Bronchial epithelial cell (primary cell): ENCODE measurements around the gene PCCA. TPM values are rescaled to one million over a fixed set of nuclear protein-coding genes. Genes with fewer than 3 reads are reported as not detected.

Source experiments
- DNase-seq: peaks from one replicate; pipeline ENCODE4 v3.0.0-alpha.2; 2010; ENCODE audit warnings: low read depth
- FAIRE-seq: peaks from 2 replicates; lab custom pipeline; 2011; peaks lifted over from hg19 to GRCh38; lab: Jason Lieb, UNC
- H3K27me3 ChIP-seq: 2 replicates; pipeline ENCODE4 v1.5.1; 2011; ENCODE audit warnings: low read length; ENCODE audit not compliant: control insufficient read depth, insufficient read depth
- H3K36me3 ChIP-seq: 2 replicates; pipeline ENCODE4 v1.5.1; 2011; ENCODE audit warnings: low read length; ENCODE audit not compliant: control insufficient read depth, insufficient read depth
- H3K4me3 ChIP-seq: 2 replicates; pipeline ENCODE4 v1.5.1; 2011; ENCODE audit warnings: mild to moderate bottlenecking, low read depth, low read length, control low read depth
- CTCF ChIP-seq: IDR thresholded peaks from 2 replicates; pipeline ENCODE4 v1.5.1; 2011; ENCODE audit warnings: mild to moderate bottlenecking, moderate library complexity, low read length, control low read depth, inconsistent platforms; ENCODE audit not compliant: insufficient read depth, severe bottlenecking
- total RNA-seq: library from RNA; depleted of rRNA; stranded (reverse); fragments of >200 nt; gene quantifications from 2 replicates; pipeline ENCODE4 v1.2.1, GENCODE V29; 2014

The PCCA gene
- total RNA-seq, 1 donor from 2014 or later = 27.1 TPM

GRCh38 chr13:100298691-100299090 lies 209.8 kb downstream of the PCCA start:
- H3K27me3 ChIP-seq = no peaks in the 10 kb centered on the region
- H3K4me3 ChIP-seq = no peak overlapping the region
- no peak for TF ChIP-seq CTCF
- no peaks in the 10 kb centered on the region for H3K36me3 ChIP-seq
- no peak for FAIRE-seq
- no peak for DNase-seq

GRCh38 chr13:100300243-100300642 lies 211.3 kb downstream of the PCCA start:
- no peak for DNase-seq
- no peak overlapping the region for H3K4me3 ChIP-seq
- no peak for FAIRE-seq
- TF ChIP-seq CTCF = no peak
- no peaks in the 10 kb centered on the region for H3K27me3 ChIP-seq
- H3K36me3 ChIP-seq = no peaks in the 10 kb centered on the region

GRCh38 chr13:100300708-100301107 lies 211.8 kb downstream of the PCCA start:
- TF ChIP-seq CTCF = no peak
- H3K4me3 ChIP-seq = no peak overlapping the region
- no peaks in the 10 kb centered on the region for H3K27me3 ChIP-seq
- FAIRE-seq (peak; percentile 47), DNase-seq (peak; percentile 30)
- no peaks in the 10 kb centered on the region for H3K36me3 ChIP-seq

GRCh38 chr13:100301418-100301817 lies 212.5 kb downstream of the PCCA start:
- TF ChIP-seq CTCF = no peak
- Histone ChIP-seq H3K4me3 (no peak overlapping the region), H3K36me3 (no peaks in the 10 kb centered on the region), H3K27me3 (no peaks in the 10 kb centered on the region)
- FAIRE-seq (no peak), DNase-seq (no peak)

GRCh38 chr13:100302391-100302790 lies 213.5 kb downstream of the PCCA start:
- Histone ChIP-seq H3K36me3 (no peaks in the 10 kb centered on the region), H3K27me3 (no peaks in the 10 kb centered on the region), H3K4me3 (no peak overlapping the region)
- DNase-seq = no peak
- FAIRE-seq = no peak
- no peak for TF ChIP-seq CTCF

GRCh38 chr13:100304229-100304628 lies 215.3 kb downstream of the PCCA start:
- Histone ChIP-seq H3K27me3 (no peaks in the 10 kb centered on the region), H3K36me3 (no peaks in the 10 kb centered on the region), H3K4me3 (no peak overlapping the region)
- DNase-seq (no peak), FAIRE-seq (no peak)
- TF ChIP-seq CTCF = no peak
